Right ventricle myocardium inferior (tissue), 1 donor: ENCODE results near the gene PRICKLE3. TPM values are rescaled to one million over a fixed set of nuclear protein-coding genes. Genes with fewer than 3 reads are reported as not detected.
"Not testable (repeated sequence)": the region's sequence is repeated elsewhere in the genome, so short reads cannot be mapped to it uniquely, and the experiment has no call there.

Experiments
- ATAC-seq: fragments of 200-7000 bp; cut with Tn5 transposase; one replicate; pipeline ENCODE4 v1.9.1; 2020; ENCODE audit warnings: mild to moderate bottlenecking, moderate library complexity
- DNase-seq: peaks from one replicate; pipeline ENCODE4 v3.0.0; 2021; ENCODE audit errors: missing footprints
- intact Hi-C: fragments of 100-400 bp; cut with DNase I; formaldehyde crosslinking; loops from one replicate; pipeline ENCODE4 v1.11.0; 2022
- total RNA-seq: library from RNA; stranded (reverse); fragmentation: NEBNext Ultra II Directional; extraction: Animal tissue kit (Norgen Biotek cat#: 25700); gene quantifications from one replicate; pipeline ENCODE4 v1.2.1, GENCODE V29; 2021
- donor health status: DM: no; HTN: yes; CAD: no; lungs with severe emphysema.

The PRICKLE3 gene
- total RNA-seq, 1 donor from 2014 or later, result 15.1 TPM

DNA sequence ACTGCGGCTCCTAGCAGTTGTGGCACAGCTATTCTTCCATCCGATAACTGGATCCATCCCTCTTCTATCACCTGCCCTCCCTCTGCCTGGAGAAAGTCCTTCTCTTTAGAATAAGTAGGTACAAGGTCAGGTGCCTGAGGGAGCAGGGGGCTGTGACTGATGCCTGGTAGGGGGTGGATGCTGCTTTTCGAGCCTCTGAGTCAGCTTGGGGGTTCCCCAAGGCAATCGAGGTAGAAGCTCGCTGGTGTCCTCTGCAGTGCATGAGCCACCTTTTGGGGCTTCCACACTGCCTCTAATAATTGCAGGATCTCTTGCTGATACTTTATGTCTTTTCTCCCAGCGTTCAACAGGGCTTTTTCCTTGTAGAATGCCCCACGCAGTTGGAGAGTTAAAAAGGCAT is 43.0 kb downstream of the PRICKLE3 start:
- DNase-seq, ATAC-seq, intact Hi-C loops: not testable (repeated sequence)

DNA sequence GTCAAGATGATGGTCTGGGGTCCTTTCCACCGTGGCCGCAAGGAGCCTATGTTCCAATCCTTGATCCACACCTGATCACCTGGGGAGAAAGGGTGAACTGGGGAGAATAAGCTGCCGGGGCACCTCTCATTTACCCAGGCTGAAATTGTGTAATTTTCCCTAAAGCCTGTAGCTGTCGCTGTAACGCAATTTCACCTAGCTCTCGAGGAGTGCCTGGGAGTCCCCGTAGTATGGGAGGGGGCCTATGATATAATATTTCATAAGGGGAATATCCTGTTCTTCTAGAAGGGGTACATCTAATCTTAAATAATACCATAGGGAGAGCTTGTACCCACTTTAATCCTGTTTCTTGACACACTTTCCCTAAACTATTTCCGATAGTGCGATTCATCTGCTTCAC is 43.9 kb downstream of the PRICKLE3 start:
- DNase-seq, intact Hi-C loops, ATAC-seq: not testable (repeated sequence)

DNA sequence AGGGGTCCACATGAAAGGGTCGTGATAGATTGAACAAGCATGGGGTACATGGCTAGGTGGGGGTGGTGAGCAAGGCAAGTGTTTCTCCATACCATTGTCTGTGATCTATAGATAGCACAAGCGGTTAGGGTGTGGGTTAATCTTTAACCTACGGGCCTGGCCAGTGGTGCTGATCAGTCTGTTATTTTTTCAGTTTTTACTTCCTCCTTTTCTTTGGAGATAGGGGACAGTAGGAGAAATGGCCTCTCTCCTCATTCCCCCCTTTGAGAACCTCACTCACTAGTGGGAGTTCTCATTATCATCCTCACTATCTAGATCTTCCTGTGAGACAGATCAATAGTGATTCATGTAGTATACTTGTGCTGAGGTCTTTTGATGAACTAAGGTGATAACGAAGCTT is 46.5 kb downstream of the PRICKLE3 start:
- ATAC-seq (no peak), DNase-seq (no peak)
- intact Hi-C loops, result no loop called here

DNA sequence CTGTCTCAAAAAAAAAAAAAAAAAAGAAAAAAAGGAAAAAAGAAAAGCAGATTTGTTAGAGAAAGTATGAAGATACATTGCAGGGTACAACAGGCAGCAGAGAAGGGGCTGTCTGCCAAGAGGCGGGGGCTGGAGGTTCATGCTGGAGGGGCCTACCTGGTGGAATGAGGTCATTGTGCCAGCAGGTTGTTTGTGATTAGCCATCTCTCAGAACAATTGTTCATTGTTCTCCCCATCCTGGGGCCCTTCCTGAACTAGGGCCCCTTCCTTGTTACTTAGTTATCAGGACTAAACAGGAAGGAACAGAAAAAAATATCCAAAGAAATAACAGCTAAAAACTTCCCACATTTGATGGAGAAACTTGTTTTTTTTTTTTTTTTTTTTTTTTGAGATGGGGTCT is 48.7 kb downstream of the PRICKLE3 start:
- no peak for DNase-seq
- intact Hi-C loops, result no loop called here
- ATAC-seq, result no peak

DNA sequence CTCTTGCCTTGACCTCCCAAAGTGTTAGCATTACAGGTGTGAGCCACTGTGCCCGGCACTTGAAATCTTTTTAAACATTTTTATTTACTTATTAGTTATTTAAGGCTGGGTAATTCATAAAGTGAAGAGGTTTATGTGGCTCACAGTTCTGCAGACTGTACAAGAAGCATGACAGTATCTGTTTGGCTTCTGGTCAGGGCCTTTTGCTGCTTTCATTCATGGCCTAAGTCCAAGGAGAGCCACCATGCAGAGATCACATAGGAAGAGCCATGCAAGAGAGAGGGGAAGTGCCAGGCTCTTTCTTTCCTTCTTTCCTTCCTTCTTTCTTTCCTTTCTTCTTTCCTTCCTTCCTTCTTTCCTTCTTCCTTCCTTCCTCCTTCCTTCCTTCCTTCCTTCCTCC is 52.4 kb downstream of the PRICKLE3 start:
- intact Hi-C loops, result no loop called here
- DNase-seq (no peak), ATAC-seq (no peak)

DNA sequence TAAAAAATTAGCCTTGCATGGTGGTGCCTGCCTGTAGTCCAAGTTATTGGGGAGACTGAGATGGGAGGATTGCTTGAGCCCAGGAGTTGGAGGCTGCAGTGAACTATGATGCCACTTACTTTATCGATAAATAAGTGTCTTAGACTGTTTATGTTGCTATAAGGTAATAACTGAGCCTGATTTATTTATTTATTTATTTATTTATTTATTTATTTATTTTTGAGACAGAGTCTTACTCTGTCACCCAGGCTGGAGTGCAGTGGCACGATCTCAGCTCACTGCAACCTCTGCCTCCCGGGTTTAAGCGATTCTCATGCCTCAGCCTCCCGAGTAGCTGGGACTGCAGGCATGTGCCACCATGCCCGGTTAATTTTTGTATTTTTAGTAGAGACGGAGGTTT is 53.9 kb downstream of the PRICKLE3 start:
- intact Hi-C loops, DNase-seq, ATAC-seq: not testable (repeated sequence)

DNA sequence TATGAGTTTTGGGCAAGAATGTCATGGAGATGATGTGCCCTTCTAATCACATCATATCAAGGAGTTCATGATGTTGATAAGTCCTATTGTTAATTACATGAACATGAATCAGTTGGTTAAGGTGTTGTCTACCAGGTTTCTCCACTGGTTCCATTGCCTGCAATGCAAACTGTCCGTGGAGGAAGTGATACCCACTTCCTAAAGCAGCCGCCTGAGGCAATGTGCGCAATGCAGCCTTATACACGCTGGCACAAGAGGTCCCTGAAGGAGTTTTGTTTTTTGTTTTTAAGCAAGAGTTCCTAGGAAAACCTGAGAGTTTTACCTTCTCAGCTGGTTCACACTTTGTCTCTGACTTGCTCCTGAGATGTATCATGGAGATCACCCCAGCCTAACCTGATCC is 56.7 kb downstream of the PRICKLE3 start:
- DNase-seq (no peak), ATAC-seq (no peak)
- intact Hi-C loops, result no loop called here

DNA sequence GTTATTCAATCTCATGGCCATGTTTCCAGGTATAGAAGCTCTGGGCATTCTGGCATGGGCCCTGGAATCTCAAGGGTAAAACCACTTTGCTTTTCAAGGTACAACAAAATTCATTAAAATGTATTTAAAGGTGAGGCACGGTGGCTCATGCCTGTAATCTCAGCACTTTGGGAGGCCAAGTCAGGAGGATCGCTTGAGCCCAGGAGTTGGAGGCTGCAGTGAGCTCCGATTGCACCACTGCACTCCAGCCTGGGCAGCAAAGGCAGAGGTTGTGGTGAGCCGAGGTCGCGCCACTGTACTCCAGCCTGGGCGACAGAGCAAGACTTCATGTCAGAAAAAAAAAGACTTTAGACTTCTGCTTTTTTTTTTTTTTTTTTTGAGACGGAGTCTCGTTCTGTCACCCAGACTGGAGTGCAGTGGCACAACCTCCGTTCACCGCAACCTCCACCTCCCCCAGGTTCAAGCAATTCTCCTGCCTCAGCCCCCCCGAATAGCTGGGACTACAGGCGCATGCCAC is 58.4 kb downstream of the PRICKLE3 start:
- DNase-seq, intact Hi-C loops, ATAC-seq: not testable (repeated sequence)

Other genes starting within 250 kb of the PRICKLE3 start
- 19.8 TPM for gene OTUD5, start 228.8 kb downstream of the PRICKLE3 start, total RNA-seq
- gene KCND1, start 214.5 kb downstream of the PRICKLE3 start, total RNA-seq, result 0.68 TPM
- gene GRIPAP1, start 184.1 kb downstream of the PRICKLE3 start, total RNA-seq, result 20.1 TPM
- gene TFE3, start 143.0 kb downstream of the PRICKLE3 start, total RNA-seq, result 24.8 TPM
- gene CCDC120, start 127.4 kb downstream of the PRICKLE3 start, total RNA-seq, result 1.4 TPM
- gene PRAF2, start 112.4 kb downstream of the PRICKLE3 start, total RNA-seq, result 7.1 TPM
- 67.1 TPM for gene WDR45, start 106.5 kb downstream of the PRICKLE3 start, total RNA-seq
- 19.0 TPM for gene GPKOW, start 62.6 kb downstream of the PRICKLE3 start, total RNA-seq
- 4.3 TPM for gene MAGIX, start 23.6 kb downstream of the PRICKLE3 start, total RNA-seq
- 67.0 TPM for gene PLP2, start 14.5 kb downstream of the PRICKLE3 start, total RNA-seq
- 1.8 TPM for gene SYP, start 13.8 kb upstream of the PRICKLE3 start, total RNA-seq
- not detected for gene CACNA1F, start 47.0 kb upstream of the PRICKLE3 start, total RNA-seq
- gene CCDC22, start 49.1 kb upstream of the PRICKLE3 start, total RNA-seq, result 10.8 TPM
- not detected for gene FOXP3, start 78.3 kb upstream of the PRICKLE3 start, total RNA-seq
- gene PPP1R3F, start 83.4 kb upstream of the PRICKLE3 start, total RNA-seq, result 19.5 TPM
- gene GAGE10, start 117.3 kb upstream of the PRICKLE3 start, total RNA-seq, result not detected
- not detected for gene GAGE12J, start 135.7 kb upstream of the PRICKLE3 start, total RNA-seq
- gene GAGE13, start 145.2 kb upstream of the PRICKLE3 start, total RNA-seq, result not detected